ENCODE results near the gene RPL35. TPM values are rescaled to one million over a fixed set of nuclear protein-coding genes. Genes with fewer than 3 reads are reported as not detected.
"Not testable (repeated sequence)": the region's sequence is repeated elsewhere in the genome, so short reads cannot be mapped to it uniquely, and the experiment has no call there.

Gene RPL35
- polyA plus RNA-seq, 3 donors from 2014 or later = 774 to 2,756 (median 1,213) TPM

DNA sequence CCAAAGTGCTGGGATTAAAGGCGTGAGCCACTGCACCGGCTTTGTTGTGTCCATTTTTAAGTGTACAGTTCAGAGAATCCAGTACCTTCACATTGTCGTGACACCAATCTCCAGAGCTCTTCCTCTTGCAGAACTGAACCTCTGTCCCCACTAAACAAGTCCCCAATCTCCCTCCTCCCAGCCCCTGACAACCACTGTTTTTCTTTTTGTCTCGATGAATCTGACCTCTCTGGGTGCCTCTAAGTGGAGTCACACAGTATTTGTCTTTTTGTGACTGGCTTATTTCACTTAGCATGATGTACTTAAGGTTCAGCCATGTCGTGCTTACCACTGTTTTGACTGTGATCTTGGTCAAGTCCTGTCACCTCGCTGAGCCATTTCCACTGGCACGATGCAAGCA is 6.9 kb downstream of the RPL35 start:
- Mint-ChIP-seq H3K36me3 (peaks cover 0 to 9% (median 5%) of the 10 kb centered on the region in 3 donors), H3K4me1 (peaks cover 28 to 29% of the 10 kb centered on the region in 2 donors), H3K4me3 (no peak overlapping the region), H3K27me3 (ENCODE audit: low read depth in 3 of 3) (peaks cover 4 to 8% (median 6%) of the 10 kb centered on the region in 3 donors), H3K27ac (peak overlapping the region; percentile 32 to 90 (median 82)), H3K9me3 (no peaks in the 10 kb centered on the region)
- DNase-seq = no peak

DNA sequence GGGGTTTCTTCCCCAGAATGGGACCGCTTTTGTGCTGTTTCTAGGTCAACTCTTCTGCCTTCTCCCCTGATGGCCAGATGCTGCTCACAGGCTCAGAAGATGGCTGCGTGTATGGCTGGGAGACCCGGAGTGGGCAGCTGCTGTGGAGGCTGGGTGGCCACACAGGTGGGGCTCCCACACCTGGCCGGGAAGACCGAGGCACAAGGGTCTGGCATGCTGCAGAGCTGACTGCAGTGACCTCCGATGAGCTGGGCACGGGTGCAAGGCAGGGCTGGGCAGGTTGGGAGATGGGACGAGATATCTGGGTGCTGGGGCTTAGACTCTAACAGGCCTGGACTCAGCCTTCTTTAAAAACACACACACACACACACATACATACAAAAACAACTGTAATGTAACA is 7.6 kb downstream of the RPL35 start:
- Mint-ChIP-seq H3K27me3 (ENCODE audit: low read depth in 3 of 3) (peaks cover 4 to 8% (median 6%) of the 10 kb centered on the region in 3 donors), H3K4me3 (peak overlapping the region in 2 of 5 donors; percentile 15 to 16), H3K9me3 (no peaks in the 10 kb centered on the region), H3K4me1 (peaks cover 21 to 23% of the 10 kb centered on the region in 2 donors), H3K27ac (peak overlapping the region; percentile 69 to 90 (median 84)), H3K36me3 (peaks cover 0 to 4% (median 0%) of the 10 kb centered on the region in 3 donors)
- DNase-seq = no peak

DNA sequence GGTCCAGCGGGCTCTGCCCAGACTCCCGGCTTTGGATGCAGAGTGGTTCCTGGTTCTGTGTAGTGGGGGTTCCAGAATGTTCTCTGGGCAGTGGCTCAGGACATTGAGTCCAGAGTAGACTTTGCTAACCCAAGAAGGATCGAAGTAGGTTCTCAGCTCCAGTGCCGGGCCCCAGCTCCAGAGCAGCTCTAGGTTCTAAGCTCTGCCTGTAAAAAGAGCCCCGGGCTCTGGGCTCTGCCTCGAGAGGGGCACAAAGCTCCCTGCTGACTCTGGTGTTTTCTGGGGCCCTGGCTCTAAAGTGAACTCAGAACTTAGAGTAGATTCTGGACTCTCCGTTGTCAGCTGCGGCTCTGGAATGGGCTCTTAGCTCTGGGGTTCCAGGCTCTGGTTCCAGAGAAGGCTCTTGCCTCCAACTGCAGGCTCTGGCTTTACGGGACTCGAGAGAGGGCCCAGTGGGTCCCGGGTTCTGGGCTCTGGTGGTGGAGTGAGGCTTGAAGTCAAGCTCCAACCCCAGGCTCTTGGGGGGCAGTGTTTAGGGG is 8.1 kb downstream of the RPL35 start:
- H3K9me3 Mint-ChIP-seq = no peaks in the 10 kb centered on the region
- peak overlapping the region; percentile 69 to 90 (median 84) for H3K27ac Mint-ChIP-seq
- DNase-seq = no peak
- peaks cover 16 to 19% of the 10 kb centered on the region in 2 donors for H3K4me1 Mint-ChIP-seq
- peaks cover 4 to 8% (median 7%) of the 10 kb centered on the region in 3 donors for H3K27me3 Mint-ChIP-seq (ENCODE audit: low read depth in 3 of 3)
- H3K36me3 Mint-ChIP-seq = peaks cover 0 to 4% (median 0%) of the 10 kb centered on the region in 3 donors
- H3K4me3 Mint-ChIP-seq = peak overlapping the region in 1 of 5 donors; percentile 12

DNA sequence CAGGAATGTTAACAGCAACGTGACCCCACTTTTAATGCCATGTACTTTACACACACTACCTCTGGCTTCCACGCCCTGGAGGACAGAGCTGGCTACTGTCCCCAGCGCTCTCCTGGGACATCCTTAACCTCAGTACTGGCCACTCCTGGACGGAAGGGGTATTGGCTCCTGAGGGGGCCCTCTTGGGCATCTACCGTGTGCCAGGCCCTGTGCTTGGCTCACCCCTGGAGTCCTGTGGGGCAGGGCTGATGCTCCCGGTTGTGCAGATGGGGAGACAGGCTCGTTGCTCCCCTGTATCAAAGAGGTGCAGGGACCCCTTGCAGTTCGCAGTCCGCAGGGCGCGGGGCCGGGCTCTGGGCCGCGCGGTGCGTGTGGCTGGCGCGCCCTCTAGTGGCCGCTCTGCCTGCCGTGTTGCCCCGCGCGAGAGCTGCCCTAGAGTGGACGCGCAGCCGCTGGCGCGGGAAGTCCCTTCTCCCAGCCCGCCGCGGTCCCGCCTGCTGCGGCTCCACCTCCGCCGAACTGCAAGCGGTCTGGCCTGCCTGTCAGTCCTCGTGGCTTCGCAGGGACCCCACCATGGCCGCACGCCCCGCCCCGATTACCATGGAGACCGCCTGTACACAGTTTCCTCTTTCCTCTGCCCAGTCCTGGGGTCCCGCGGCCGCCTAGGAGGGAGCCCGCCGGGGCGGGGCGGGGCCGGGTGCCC is 8.8 kb downstream of the RPL35 start, which contains the start of gene WDR38:
Gene WDR38 (plus strand): TSS at position 632 of the 703 bp plus-strand sequence. CDS start 72 bp downstream, outside the sequence.
- Mint-ChIP-seq H3K4me1 (peaks cover 15 to 16% of the 10 kb centered on the region in 2 donors), H3K9me3 (no peaks in the 10 kb centered on the region), H3K27ac (peak within 1 kb of the TSS; percentile 69 to 90 (median 84)), H3K4me3 (peak within 1 kb of the TSS; percentile 69 to 81 (median 72)), H3K36me3 (peaks cover 0 to 4% (median 0%) of the 10 kb centered on the region in 3 donors), H3K27me3 (ENCODE audit: low read depth in 3 of 3) (peaks cover 4 to 11% (median 7%) of the 10 kb centered on the region in 3 donors)
- peak; percentile 88 to 93 (median 90) for DNase-seq

DNA sequence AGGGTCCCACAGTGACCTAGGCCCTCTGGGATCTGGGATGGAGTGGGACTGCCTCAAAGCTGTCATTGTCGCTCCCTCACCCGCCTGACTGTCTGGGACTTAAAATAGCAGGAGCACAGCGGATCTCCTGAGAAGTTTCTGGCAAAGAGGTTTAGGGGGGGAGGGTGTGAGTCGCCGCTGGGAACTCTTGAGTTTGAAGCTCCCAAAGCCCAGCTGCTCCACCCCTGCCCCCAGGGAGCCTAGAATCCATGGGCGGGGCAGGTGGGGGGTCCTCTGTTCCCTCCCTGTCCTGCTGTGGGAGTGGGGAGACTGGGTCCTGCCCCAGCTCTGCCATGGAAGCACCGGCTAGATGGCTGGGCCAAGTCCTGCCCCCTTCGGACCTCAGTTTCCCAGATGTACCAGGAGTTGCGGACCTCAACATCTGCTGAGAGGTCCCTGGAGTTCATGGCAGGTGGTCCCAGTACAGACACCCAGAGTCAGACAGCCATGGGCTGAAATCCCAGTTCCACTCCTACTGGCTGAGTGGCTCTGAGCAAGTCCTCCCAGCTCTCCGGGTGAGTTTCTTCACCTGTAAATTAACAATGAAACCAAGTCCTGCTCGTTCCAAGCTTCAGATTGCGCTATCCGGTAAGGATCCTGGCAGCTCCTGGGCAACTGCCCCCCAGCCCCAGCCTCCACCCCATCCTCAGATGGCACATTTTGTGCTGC is 9.5 kb downstream of the RPL35 start:
- Mint-ChIP-seq H3K36me3 (no peaks in the 10 kb centered on the region), H3K27ac (peak overlapping the region; percentile 69 to 90 (median 83))

DNA sequence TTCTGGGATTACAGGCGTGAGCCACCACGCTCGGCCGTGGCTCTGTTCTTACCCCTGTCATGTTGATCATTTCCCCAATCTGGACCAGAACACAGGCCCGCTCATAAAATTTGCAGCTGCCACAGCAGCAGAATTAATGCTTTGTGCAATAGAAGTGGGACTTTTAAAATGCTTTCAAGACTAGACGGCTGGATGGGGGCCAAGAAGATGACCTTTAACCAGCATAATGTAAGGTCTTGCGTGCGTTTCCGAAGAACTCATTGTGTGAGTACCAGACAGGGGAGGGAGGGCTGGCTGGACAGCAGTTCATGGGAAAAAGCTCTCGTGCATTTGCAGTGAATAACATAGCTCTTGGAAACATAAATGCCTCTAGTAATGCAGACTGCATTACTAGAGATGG is 12.0 kb downstream of the RPL35 start:
- H3K27me3 Mint-ChIP-seq (ENCODE audit: low read depth in 3 of 3) = peaks cover 4 to 11% (median 7%) of the 10 kb centered on the region in 3 donors
- H3K4me1 Mint-ChIP-seq = peaks cover 15 to 16% of the 10 kb centered on the region in 2 donors
- H3K9me3 Mint-ChIP-seq = no peaks in the 10 kb centered on the region
- DNase-seq = no peak
- no peak overlapping the region for H3K27ac Mint-ChIP-seq
- no peaks in the 10 kb centered on the region for H3K36me3 Mint-ChIP-seq
- H3K4me3 Mint-ChIP-seq = no peak overlapping the region

More for the DNA sequence above, 9.5 kb downstream of the RPL35 start:
- peak overlapping the region; percentile 69 to 81 (median 72) for H3K4me3 Mint-ChIP-seq
- peaks cover 15 to 16% of the 10 kb centered on the region in 2 donors for H3K4me1 Mint-ChIP-seq
- H3K27me3 Mint-ChIP-seq (ENCODE audit: low read depth in 3 of 3) = peaks cover 4 to 11% (median 7%) of the 10 kb centered on the region in 3 donors
- no peaks in the 10 kb centered on the region for H3K9me3 Mint-ChIP-seq
- DNase-seq = no peak

DNA sequence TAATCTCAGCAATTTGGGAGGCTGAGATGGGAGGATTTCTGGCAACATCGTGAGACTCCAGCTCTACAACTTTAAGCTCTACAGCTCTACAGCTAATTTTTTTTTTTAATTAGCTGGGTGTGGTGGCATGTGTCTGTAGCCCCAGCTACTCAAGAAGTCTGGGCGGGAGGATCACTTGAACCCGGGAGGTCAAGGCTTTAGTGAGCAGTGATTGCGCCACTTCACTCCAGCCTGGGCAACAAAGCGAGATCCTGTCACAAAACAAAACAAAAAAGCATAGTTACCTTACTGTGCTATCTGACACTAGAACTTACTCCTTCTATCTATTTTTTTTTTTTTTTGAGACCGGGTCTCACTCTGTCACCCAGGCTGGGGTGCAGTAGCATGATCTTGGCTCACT is 14.8 kb downstream of the RPL35 start:
- no peaks in the 10 kb centered on the region for H3K36me3 Mint-ChIP-seq
- no peak overlapping the region for H3K27ac Mint-ChIP-seq
- DNase-seq = no peak
- H3K27me3 Mint-ChIP-seq (ENCODE audit: low read depth in 3 of 3) = peaks cover 0 to 3% (median 3%) of the 10 kb centered on the region in 3 donors
- H3K4me1 Mint-ChIP-seq = peaks cover 6 to 7% of the 10 kb centered on the region in 2 donors
- H3K4me3 Mint-ChIP-seq = no peak overlapping the region
- no peaks in the 10 kb centered on the region for H3K9me3 Mint-ChIP-seq

DNA sequence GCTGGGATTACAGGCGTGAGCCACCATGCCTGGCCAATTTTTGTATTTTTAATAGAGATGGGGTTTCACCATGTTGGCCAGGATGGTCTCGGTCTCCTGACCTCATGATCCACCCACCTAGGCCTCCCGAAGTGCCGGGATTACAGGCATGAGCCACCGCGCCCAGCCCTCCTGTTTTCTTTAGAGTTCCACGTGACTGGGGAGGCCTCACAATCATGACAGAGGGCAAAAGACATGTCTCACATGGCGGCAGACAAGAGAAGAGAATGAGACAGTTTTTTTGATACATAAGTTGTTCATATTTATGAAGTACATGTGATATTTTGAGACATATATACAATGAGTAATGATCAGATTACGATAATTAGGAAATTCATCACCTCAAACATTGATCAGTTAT is 15.3 kb downstream of the RPL35 start:
- not testable (repeated sequence) for H3K4me3 Mint-ChIP-seq; H3K27ac Mint-ChIP-seq; H3K9me3 Mint-ChIP-seq; H3K27me3 Mint-ChIP-seq (ENCODE audit: low read depth in 3 of 3); H3K36me3 Mint-ChIP-seq; DNase-seq; H3K4me1 Mint-ChIP-seq

DNA sequence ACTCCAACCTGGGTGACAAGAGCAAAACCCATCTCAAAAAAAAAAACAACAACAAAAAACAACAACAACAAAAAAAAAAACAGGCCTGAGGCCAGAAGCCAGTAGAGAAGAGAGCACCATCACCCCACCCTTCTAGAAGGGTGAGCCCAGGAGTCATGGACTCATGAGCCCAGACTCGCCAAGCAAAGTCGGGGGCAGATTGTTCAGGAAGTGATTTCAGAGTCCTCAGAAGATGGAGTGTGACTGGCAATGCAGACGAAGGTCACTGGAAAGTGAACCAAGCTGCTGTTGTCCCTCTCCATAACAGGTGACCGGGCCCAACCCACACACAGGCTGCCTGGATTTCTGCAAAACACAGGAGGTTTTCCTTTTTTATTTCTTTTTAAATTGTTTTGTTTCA is 17.5 kb downstream of the RPL35 start:
- no peaks in the 10 kb centered on the region for H3K9me3 Mint-ChIP-seq
- no peak overlapping the region for H3K4me3 Mint-ChIP-seq
- peaks cover 0 to 6% (median 2%) of the 10 kb centered on the region in 3 donors for H3K27me3 Mint-ChIP-seq (ENCODE audit: low read depth in 3 of 3)
- no peak overlapping the region for H3K27ac Mint-ChIP-seq
- H3K36me3 Mint-ChIP-seq = no peaks in the 10 kb centered on the region
- DNase-seq = no peak
- H3K4me1 Mint-ChIP-seq = no peaks in the 10 kb centered on the region

DNA sequence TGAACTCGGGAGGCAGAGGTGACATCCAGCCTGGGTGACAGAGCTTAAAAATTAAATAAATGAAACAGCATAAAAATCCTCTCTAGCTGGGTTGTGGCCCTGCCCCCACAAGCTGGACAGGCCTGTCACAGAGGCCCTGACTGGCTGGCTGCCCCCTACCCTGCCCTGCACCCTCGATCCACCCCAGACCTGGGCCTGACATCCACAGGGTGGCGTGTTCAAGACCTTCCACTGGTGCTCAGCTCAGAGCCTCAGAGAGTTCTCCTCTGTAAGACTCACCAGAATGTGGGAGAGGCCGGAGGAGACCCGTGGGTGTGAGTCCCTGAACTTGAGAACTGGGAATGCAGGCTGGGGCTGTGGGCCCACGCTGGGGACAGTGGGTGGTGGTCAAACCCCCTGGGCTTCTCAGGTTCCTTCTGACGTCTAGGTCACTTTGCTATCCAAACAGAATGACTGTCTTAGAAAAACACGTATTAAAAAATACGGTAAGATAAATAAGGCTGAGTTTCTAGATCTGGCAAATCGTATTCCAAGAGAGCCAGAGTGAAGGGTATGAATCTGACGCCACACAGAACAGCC is 18.2 kb downstream of the RPL35 start:
- Mint-ChIP-seq H3K4me3 (no peak overlapping the region), H3K4me1 (no peaks in the 10 kb centered on the region), H3K9me3 (no peaks in the 10 kb centered on the region), H3K27me3 (ENCODE audit: low read depth in 3 of 3) (peaks cover 0 to 6% (median 0%) of the 10 kb centered on the region in 3 donors), H3K36me3 (no peaks in the 10 kb centered on the region), H3K27ac (no peak overlapping the region)
- no peak for DNase-seq

DNA sequence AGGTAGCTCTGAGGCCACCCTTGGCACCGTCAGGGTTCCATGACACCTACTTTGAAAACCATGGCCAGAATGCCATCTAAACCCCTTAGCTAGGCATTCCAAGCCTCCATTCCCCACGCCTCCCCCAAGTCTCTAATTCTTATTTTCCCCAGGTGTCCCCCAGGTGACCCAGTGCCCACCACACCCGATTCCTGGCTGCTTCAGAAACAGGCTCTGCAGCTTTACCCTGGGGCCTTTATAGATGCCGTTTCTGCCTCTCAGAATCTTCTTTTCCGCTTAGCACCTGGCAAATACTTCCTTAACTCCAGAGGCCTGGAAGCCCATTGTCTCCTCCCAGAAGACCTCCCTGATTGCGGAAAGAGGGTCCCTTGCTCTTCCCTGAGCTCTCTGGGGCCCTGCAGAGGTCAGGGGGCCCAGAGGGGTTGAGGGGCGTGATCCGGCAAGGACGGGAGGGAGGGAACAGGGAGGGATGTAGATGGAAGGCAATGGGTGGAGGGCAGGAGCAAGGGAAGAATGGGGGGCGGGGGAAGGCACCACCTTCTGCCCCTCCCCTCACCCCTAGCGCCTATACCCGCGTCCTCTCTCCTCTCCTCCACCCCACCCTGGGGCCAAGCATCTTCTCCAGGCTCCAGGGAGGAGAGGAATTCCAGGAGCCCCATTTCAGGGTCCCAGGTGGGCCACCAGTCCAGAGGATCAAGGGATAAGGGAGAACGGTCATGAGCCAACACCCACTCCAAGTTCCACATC is 20.5 kb downstream of the RPL35 start:
- DNase-seq = no peak
- H3K27ac Mint-ChIP-seq = no peak overlapping the region
- H3K27me3 Mint-ChIP-seq (ENCODE audit: low read depth in 3 of 3) = peaks cover 2 to 7% (median 5%) of the 10 kb centered on the region in 3 donors
- no peaks in the 10 kb centered on the region for H3K4me1 Mint-ChIP-seq
- no peaks in the 10 kb centered on the region for H3K9me3 Mint-ChIP-seq
- no peaks in the 10 kb centered on the region for H3K36me3 Mint-ChIP-seq
- no peak overlapping the region for H3K4me3 Mint-ChIP-seq

DNA sequence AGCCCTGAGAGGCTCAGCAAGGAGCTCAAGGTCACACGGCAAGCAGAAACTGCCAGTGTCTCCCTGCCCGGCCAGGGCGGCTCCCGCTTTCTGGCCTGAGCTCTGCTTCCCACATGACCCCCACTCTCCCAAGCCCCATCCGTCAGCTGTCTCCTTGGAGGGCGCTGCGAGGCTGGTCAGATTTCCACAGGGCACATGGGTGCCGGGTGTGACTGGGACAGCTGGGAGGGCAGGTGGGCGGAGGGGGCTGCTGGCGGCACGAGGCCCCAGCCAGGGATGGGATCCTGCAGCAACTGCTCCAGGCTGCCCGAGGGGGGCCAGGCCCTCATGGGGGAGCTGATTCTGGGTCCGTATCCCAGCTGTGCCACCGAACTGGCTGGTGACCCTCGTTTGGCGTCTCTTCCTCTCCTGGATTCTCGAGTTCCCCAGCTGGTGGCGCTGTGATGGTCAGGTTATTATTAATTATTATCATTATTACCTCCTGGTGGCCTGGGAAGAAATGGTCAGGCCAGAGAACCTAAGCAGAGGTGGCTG is 21.4 kb downstream of the RPL35 start:
- DNase-seq = no peak
- Mint-ChIP-seq H3K27me3 (ENCODE audit: low read depth in 3 of 3) (peaks cover 3 to 7% (median 5%) of the 10 kb centered on the region in 3 donors), H3K4me1 (no peaks in the 10 kb centered on the region), H3K27ac (no peak overlapping the region), H3K36me3 (no peaks in the 10 kb centered on the region), H3K4me3 (no peak overlapping the region), H3K9me3 (peaks cover 0 to 2% (median 0%) of the 10 kb centered on the region in 6 donors)

All from immature natural killer cell (primary cell).